HepG2 (cell line): ENCODE results near the gene DQX1. TPM values are rescaled to one million over a fixed set of nuclear protein-coding genes. Genes with fewer than 3 reads are reported as not detected.

Experiments used
- CC2D1A ChIP-seq: sonication (generic); formaldehyde crosslinking; IDR thresholded peaks from 2 replicates; pipeline ENCODE4 v1.8.1; 2023; ENCODE audit warnings: mild to moderate bottlenecking, missing genetic modification reagents
- DMAP1 ChIP-seq: IDR thresholded peaks from 2 replicates; pipeline ENCODE4 v1.6.1; 2016
- FOXK1 ChIP-seq: sonication (generic); formaldehyde crosslinking; IDR thresholded peaks from 2 replicates; pipeline ENCODE4 v1.4.0; 2020; ENCODE audit warnings: low read depth, missing genetic modification reagents, borderline replicate concordance
- JUND ChIP-seq: sonication (generic); formaldehyde crosslinking; IDR thresholded peaks from 2 replicates; pipeline ENCODE4 v1.8.0; 2022; ENCODE audit warnings: mild to moderate bottlenecking, missing genetic modification reagents
- MIXL1 ChIP-seq: IDR thresholded peaks from 2 replicates; pipeline ENCODE4 v1.6.1; 2016
- PHB2 ChIP-seq: fragments of 450-650 bp; IDR thresholded peaks from 2 replicates; pipeline ENCODE4 v1.6.1; 2018; ENCODE audit not compliant: partially characterized antibody
- PTBP1 ChIP-seq: fragments of 200-400 bp; formaldehyde crosslinking; IDR thresholded peaks from 2 replicates; pipeline ENCODE4 v1.6.1; 2018; ENCODE audit warnings: low read length, low read depth; ENCODE audit not compliant: poor library complexity, severe bottlenecking
- REL ChIP-seq: sonication (generic); formaldehyde crosslinking; conservative IDR thresholded peaks from 2 replicates; pipeline ENCODE4 v1.8.0; 2022; ENCODE audit warnings: mild to moderate bottlenecking, missing genetic modification reagents, moderate library complexity
- SIX1 ChIP-seq: sonication (generic); formaldehyde crosslinking; IDR thresholded peaks from 2 replicates; pipeline ENCODE4 v1.4.0; 2020; ENCODE audit warnings: missing genetic modification reagents, borderline replicate concordance
- SMARCE1 ChIP-seq: fragments of 450-650 bp; IDR thresholded peaks from 2 replicates; pipeline ENCODE4 v1.6.1; 2017; ENCODE audit warnings: borderline replicate concordance
- TEF ChIP-seq: sonication (generic); formaldehyde crosslinking; IDR thresholded peaks from 2 replicates; pipeline ENCODE4 v1.5.0; 2020; ENCODE audit warnings: missing genetic modification reagents
- THAP7 ChIP-seq: sonication (generic); formaldehyde crosslinking; IDR thresholded peaks from 2 replicates; pipeline ENCODE4 v1.8.1; 2023; ENCODE audit warnings: mild to moderate bottlenecking, missing genetic modification reagents
- TIGD3 ChIP-seq: sonication (generic); formaldehyde crosslinking; IDR thresholded peaks from 2 replicates; pipeline ENCODE4 v1.5.1; 2020; ENCODE audit warnings: mild to moderate bottlenecking, missing genetic modification reagents, borderline replicate concordance
- ZNF331 ChIP-seq: sonication (generic); formaldehyde crosslinking; IDR thresholded peaks from 2 replicates; pipeline ENCODE4 v1.4.0; 2020; ENCODE audit warnings: missing genetic modification reagents
- ZNF350 ChIP-seq: sonication (generic); formaldehyde crosslinking; IDR thresholded peaks from 2 replicates; pipeline ENCODE4 v1.4.0; 2020; ENCODE audit warnings: mild to moderate bottlenecking, low read depth, missing genetic modification reagents, borderline replicate concordance
- ZNF766 ChIP-seq: sonication (generic); formaldehyde crosslinking; IDR thresholded peaks from 2 replicates; pipeline ENCODE4 v1.5.0; 2020; ENCODE audit warnings: missing genetic modification reagents, borderline replicate concordance
- ZSCAN25 ChIP-seq: sonication (generic); formaldehyde crosslinking; IDR thresholded peaks from 2 replicates; pipeline ENCODE4 v1.8.0; 2022; ENCODE audit warnings: mild to moderate bottlenecking, missing genetic modification reagents
- polyA plus RNA-seq, 8 experiments: library from polyadenylated mRNA; depleted of rRNA in 3 of 8; stranded (reverse) in 7 of 8; unstranded in 1 of 8; fragments of >200 nt; fragmentation: Illumina TruSeq in 4 of 8; extraction: Trizol in 4 of 8; gene quantifications; 2 replicates each; pipeline versions ENCODE4 v1.2.1 to v1.2.3, GENCODE V29; 2011 to 2016; ENCODE audit warnings: low read depth in 4 of 8, missing spikeins in 1 of 8, mixed read lengths in 1 of 8; ENCODE audit not compliant: insufficient read depth in 1 of 8
- total RNA-seq, 5 experiments: library from RNA; depleted of rRNA; stranded (reverse); fragments of >200 nt; fragmentation: Illumina TruSeq; extraction: Trizol; gene quantifications; 2 replicates each; pipeline ENCODE4 v1.2.3, GENCODE V29; 2016; ENCODE audit warnings: low read depth in 1 of 5
- TF ChIP-seq, protein P1 (sequence below): sonication (generic); formaldehyde crosslinking; IDR thresholded peaks from 2 replicates; pipeline ENCODE4 v1.5.0; 2020; ENCODE audit warnings: missing genetic modification reagents, mild to moderate bottlenecking, borderline replicate concordance
- TF ChIP-seq, protein P2 (sequence below): sonication (generic); formaldehyde crosslinking; IDR thresholded peaks from 2 replicates; pipeline ENCODE4 v1.9.0; 2021; ENCODE audit warnings: missing genetic modification reagents, mild to moderate bottlenecking, borderline replicate concordance
- TF ChIP-seq, protein P3 (sequence below): sonication (generic); formaldehyde crosslinking; IDR thresholded peaks from 2 replicates; pipeline ENCODE4 v1.5.0; 2020; ENCODE audit warnings: mild to moderate bottlenecking, missing genetic modification reagents, borderline replicate concordance

DQX1 gene
- total and polyA plus RNA-seq, 2 of the 13 experiments (the other 11 are each of a cell fraction or from before 2014, with no cell fraction given) = 27.6 to 89.8 TPM

GRCh38 chr2:74512744-74513604 is 13.1 kb downstream of the DQX1 start (continued):
- TF ChIP-seq, protein P1, sequence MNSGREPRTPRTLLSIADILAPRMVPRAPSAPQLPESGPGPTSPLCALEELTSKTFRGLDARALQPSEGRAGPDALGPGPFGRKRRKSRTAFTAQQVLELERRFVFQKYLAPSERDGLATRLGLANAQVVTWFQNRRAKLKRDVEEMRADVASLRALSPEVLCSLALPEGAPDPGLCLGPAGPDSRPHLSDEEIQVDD = no peak
- no peak for TF ChIP-seq MIXL1 (CRISPR knock-in tag)
- 0 out of 2 replicates have a peak, but pooled peaks have one; percentile 28 for TF ChIP-seq CC2D1A (CRISPR knock-in tag)
- TF ChIP-seq SIX1 = no peak
- TF ChIP-seq ZNF766 (CRISPR knock-in tag) = no peak
- TF ChIP-seq DMAP1 (CRISPR knock-in tag) = no peak
- TF ChIP-seq PHB2 = no peak
- TF ChIP-seq TEF (CRISPR knock-in tag) = no peak
- TF ChIP-seq ZNF350 (CRISPR knock-in tag) = peak; percentile 56; the same call in 1 of the 2 replicates
- TF ChIP-seq, protein P2, sequence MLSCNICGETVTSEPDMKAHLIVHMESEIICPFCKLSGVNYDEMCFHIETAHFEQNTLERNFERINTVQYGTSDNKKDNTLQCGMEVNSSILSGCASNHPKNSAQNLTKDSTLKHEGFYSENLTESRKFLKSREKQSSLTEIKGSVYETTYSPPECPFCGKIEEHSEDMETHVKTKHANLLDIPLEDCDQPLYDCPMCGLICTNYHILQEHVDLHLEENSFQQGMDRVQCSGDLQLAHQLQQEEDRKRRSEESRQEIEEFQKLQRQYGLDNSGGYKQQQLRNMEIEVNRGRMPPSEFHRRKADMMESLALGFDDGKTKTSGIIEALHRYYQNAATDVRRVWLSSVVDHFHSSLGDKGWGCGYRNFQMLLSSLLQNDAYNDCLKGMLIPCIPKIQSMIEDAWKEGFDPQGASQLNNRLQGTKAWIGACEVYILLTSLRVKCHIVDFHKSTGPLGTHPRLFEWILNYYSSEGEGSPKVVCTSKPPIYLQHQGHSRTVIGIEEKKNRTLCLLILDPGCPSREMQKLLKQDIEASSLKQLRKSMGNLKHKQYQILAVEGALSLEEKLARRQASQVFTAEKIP (CRISPR knock-in tag) = no peak
- TF ChIP-seq TIGD3 (CRISPR knock-in tag) = 0 out of 2 replicates have a peak, but pooled peaks have one; percentile 77
- peak; percentile 29; the same call in 1 of the 2 replicates for TF ChIP-seq FOXK1 (CRISPR knock-in tag)
- TF ChIP-seq THAP7 = no peak; the same call in 1 of the 2 replicates
- no peak for TF ChIP-seq ZSCAN25 (CRISPR knock-in tag)
- TF ChIP-seq ZNF331 (CRISPR knock-in tag) = no peak
- no peak for TF ChIP-seq REL
- TF ChIP-seq, protein P3, sequence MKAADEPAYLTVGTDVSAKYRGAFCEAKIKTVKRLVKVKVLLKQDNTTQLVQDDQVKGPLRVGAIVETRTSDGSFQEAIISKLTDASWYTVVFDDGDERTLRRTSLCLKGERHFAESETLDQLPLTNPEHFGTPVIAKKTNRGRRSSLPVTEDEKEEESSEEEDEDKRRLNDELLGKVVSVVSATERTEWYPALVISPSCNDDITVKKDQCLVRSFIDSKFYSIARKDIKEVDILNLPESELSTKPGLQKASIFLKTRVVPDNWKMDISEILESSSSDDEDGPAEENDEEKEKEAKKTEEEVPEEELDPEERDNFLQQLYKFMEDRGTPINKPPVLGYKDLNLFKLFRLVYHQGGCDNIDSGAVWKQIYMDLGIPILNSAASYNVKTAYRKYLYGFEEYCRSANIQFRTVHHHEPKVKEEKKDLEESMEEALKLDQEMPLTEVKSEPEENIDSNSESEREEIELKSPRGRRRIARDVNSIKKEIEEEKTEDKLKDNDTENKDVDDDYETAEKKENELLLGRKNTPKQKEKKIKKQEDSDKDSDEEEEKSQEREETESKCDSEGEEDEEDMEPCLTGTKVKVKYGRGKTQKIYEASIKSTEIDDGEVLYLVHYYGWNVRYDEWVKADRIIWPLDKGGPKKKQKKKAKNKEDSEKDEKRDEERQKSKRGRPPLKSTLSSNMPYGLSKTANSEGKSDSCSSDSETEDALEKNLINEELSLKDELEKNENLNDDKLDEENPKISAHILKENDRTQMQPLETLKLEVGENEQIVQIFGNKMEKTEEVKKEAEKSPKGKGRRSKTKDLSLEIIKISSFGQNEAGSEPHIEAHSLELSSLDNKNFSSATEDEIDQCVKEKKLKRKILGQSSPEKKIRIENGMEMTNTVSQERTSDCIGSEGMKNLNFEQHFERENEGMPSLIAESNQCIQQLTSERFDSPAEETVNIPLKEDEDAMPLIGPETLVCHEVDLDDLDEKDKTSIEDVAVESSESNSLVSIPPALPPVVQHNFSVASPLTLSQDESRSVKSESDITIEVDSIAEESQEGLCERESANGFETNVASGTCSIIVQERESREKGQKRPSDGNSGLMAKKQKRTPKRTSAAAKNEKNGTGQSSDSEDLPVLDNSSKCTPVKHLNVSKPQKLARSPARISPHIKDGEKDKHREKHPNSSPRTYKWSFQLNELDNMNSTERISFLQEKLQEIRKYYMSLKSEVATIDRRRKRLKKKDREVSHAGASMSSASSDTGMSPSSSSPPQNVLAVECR (CRISPR knock-in tag) = peak; percentile 54; the same call in 1 of the 2 replicates
- TF ChIP-seq SMARCE1 = no peak
- TF ChIP-seq JUND = no peak
- TF ChIP-seq PTBP1 = peak; percentile 77
